ENCODE measurements around the gene PHPT1. TPM values are rescaled to one million over a fixed set of nuclear protein-coding genes. Genes with fewer than 3 reads are reported as not detected.
"Not testable (repeated sequence)": the region's sequence is repeated elsewhere in the genome, so short reads cannot be mapped to it uniquely, and the experiment has no call there.

The PHPT1 gene
- total RNA-seq, 2 donors from 2014 or later, result 107 to 122 TPM

- H3K4me3 Mint-ChIP-seq, result peak overlapping the region; percentile 70
- Histone ChIP-seq H3K27me3 (ENCODE audit: control insufficient read depth, insufficient read depth, low read length, poor library complexity, severe bottlenecking) (no peaks in the 10 kb centered on the region), H3K27ac (ENCODE audit: low read depth, low read length) (peak overlapping the region; percentile 60), H3K9me3 (ENCODE audit: control insufficient read depth, low read length) (peaks cover 19% of the 10 kb centered on the region), H3K4me1 (ENCODE audit: control insufficient read depth, insufficient read depth, low read length) (no peaks in the 10 kb centered on the region), H3K4me3 (ENCODE audit: low read length) (peak overlapping the region; percentile 83), H3K9ac (ENCODE audit: extremely low read depth, low read length, poor library complexity, severe bottlenecking) (peak overlapping the region; percentile 72), H3K36me3 (ENCODE audit: control insufficient read depth, insufficient read depth, low read length) (peaks cover 34% of the 10 kb centered on the region)
- peaks cover 3% of the 10 kb centered on the region for H3K4me1 Mint-ChIP-seq
- WGBS, 2 experiments (ENCODE audit: insufficient coverage in 1 of 2, insufficient read length in 1 of 2), result 0% methylated on average over 20 of the region's 20 CpGs; no CpG with 5 or more reads in 1 of the 2 experiments
- peaks cover 38% of the 10 kb centered on the region for H3K9me3 Mint-ChIP-seq
- no peak for TF ChIP-seq CTCF (conservative IDR thresholded peaks at IDR 0.05)
- no peak for DNase-seq
- no peak overlapping the region for H3K27ac Mint-ChIP-seq
- H3K27me3 Mint-ChIP-seq (ENCODE audit: insufficient read depth), result no peaks in the 10 kb centered on the region
- peaks cover 43% of the 10 kb centered on the region for H3K36me3 Mint-ChIP-seq (ENCODE audit: low read depth)
Measured at GRCh38 chr9:136865768-136866103, 16.5 kb downstream of the PHPT1 start.

GRCh38 chr9:136866898-136867421 is 17.8 kb downstream of the PHPT1 start:
- H3K36me3 ChIP-seq (ENCODE audit: control insufficient read depth, insufficient read depth, low read length), result peaks cover 25% of the 10 kb centered on the region
- H3K4me3 ChIP-seq (ENCODE audit: low read length), result peak overlapping the region; percentile 56
- peaks cover 30% of the 10 kb centered on the region for H3K9me3 ChIP-seq (ENCODE audit: control insufficient read depth, low read length)
- not testable (repeated sequence) for H3K27ac ChIP-seq (ENCODE audit: low read depth, low read length); H3K4me1 ChIP-seq (ENCODE audit: control insufficient read depth, insufficient read depth, low read length); DNase-seq; H3K9ac ChIP-seq (ENCODE audit: extremely low read depth, low read length, poor library complexity, severe bottlenecking); H3K27ac Mint-ChIP-seq; H3K27me3 ChIP-seq (ENCODE audit: control insufficient read depth, insufficient read depth, low read length, poor library complexity, severe bottlenecking); H3K4me1 Mint-ChIP-seq; H3K27me3 Mint-ChIP-seq (ENCODE audit: insufficient read depth)
- Mint-ChIP-seq H3K9me3 (peaks cover 48% of the 10 kb centered on the region), H3K4me3 (peak overlapping the region; percentile 70), H3K36me3 (ENCODE audit: low read depth) (peaks cover 39% of the 10 kb centered on the region)
- WGBS, 2 experiments (ENCODE audit: insufficient coverage in 1 of 2, insufficient read length in 1 of 2), result 95 to 98% methylated on average over 22 to 29 of the region's 29 CpGs

- 96 to 98% methylated on average over 5 to 18 of the region's 18 CpGs for WGBS, 2 experiments (ENCODE audit: insufficient coverage in 1 of 2, insufficient read length in 1 of 2)
- Mint-ChIP-seq H3K4me1 (peaks cover 3% of the 10 kb centered on the region), H3K4me3 (peak overlapping the region; percentile 70), H3K36me3 (ENCODE audit: low read depth) (peaks cover 35% of the 10 kb centered on the region), H3K27me3 (ENCODE audit: insufficient read depth) (no peaks in the 10 kb centered on the region), H3K27ac (no peak overlapping the region), H3K9me3 (peaks cover 53% of the 10 kb centered on the region)
- Histone ChIP-seq H3K9me3 (ENCODE audit: control insufficient read depth, low read length) (peaks cover 36% of the 10 kb centered on the region), H3K4me3 (ENCODE audit: low read length) (peak overlapping the region; percentile 56), H3K27me3 (ENCODE audit: control insufficient read depth, insufficient read depth, low read length, poor library complexity, severe bottlenecking) (no peaks in the 10 kb centered on the region), H3K4me1 (ENCODE audit: control insufficient read depth, insufficient read depth, low read length) (no peaks in the 10 kb centered on the region), H3K36me3 (ENCODE audit: control insufficient read depth, insufficient read depth, low read length) (peaks cover 20% of the 10 kb centered on the region), H3K27ac (ENCODE audit: low read depth, low read length) (no peak overlapping the region), H3K9ac (ENCODE audit: extremely low read depth, low read length, poor library complexity, severe bottlenecking) (no peak overlapping the region)
- no peak for DNase-seq
- no peak for TF ChIP-seq CTCF (conservative IDR thresholded peaks at IDR 0.05)
Measured at GRCh38 chr9:136867480-136867879, 18.3 kb downstream of the PHPT1 start.

- WGBS, 2 experiments (ENCODE audit: insufficient coverage in 1 of 2, insufficient read length in 1 of 2), result 95 to 96% methylated on average over 18 of the region's 18 CpGs
- no peak overlapping the region for H3K27ac Mint-ChIP-seq
- Histone ChIP-seq H3K36me3 (ENCODE audit: control insufficient read depth, insufficient read depth, low read length) (peaks cover 15% of the 10 kb centered on the region), H3K9me3 (ENCODE audit: control insufficient read depth, low read length) (peaks cover 40% of the 10 kb centered on the region), H3K27me3 (ENCODE audit: control insufficient read depth, insufficient read depth, low read length, poor library complexity, severe bottlenecking) (no peaks in the 10 kb centered on the region), H3K9ac (ENCODE audit: extremely low read depth, low read length, poor library complexity, severe bottlenecking) (no peak overlapping the region), H3K4me1 (ENCODE audit: control insufficient read depth, insufficient read depth, low read length) (no peaks in the 10 kb centered on the region), H3K27ac (ENCODE audit: low read depth, low read length) (no peak overlapping the region), H3K4me3 (ENCODE audit: low read length) (no peak overlapping the region)
- H3K27me3 Mint-ChIP-seq (ENCODE audit: insufficient read depth), result no peaks in the 10 kb centered on the region
- H3K9me3 Mint-ChIP-seq, result peaks cover 57% of the 10 kb centered on the region
- peaks cover 3% of the 10 kb centered on the region for H3K4me1 Mint-ChIP-seq
- no peak for TF ChIP-seq CTCF (conservative IDR thresholded peaks at IDR 0.05)
- H3K36me3 Mint-ChIP-seq (ENCODE audit: low read depth), result peaks cover 33% of the 10 kb centered on the region
- H3K4me3 Mint-ChIP-seq, result peak overlapping the region; percentile 70
- DNase-seq, result no peak
Measured at GRCh38 chr9:136867917-136868316, 18.7 kb downstream of the PHPT1 start.

All from endodermal cell (in vitro differentiated cells).